H9 (cell line): ENCODE results near the gene ZNF768. TPM values are rescaled to one million over a fixed set of nuclear protein-coding genes. Genes with fewer than 3 reads are reported as not detected.

ENCODE experiments used
- DNase-seq: peaks from one replicate; pipeline ENCODE4 v3.0.0-alpha.2; 2017
- H2AFZ ChIP-seq: one replicate; pipeline ENCODE4 v1.6.1; 2013; ENCODE audit warnings: mild to moderate bottlenecking, low read length, control low read depth, moderate library complexity
- H2AK5ac ChIP-seq: 2 replicates; pipeline ENCODE4 v1.6.1; 2013; ENCODE audit warnings: low read length, control low read depth, mixed read lengths; ENCODE audit not compliant: insufficient read length
- H2BK120ac ChIP-seq: one replicate; pipeline ENCODE4 v1.6.1; 2013; ENCODE audit warnings: low read depth, mild to moderate bottlenecking, low read length, control low read depth, inconsistent platforms; ENCODE audit not compliant: poor library complexity, severe bottlenecking
- H2BK12ac ChIP-seq: 2 replicates; pipeline ENCODE4 v1.6.1; 2013; ENCODE audit warnings: low read length, control low read depth, mixed read lengths, low read depth; ENCODE audit not compliant: insufficient read length
- H2BK15ac ChIP-seq: 2 replicates; pipeline ENCODE4 v1.6.1; 2013; ENCODE audit warnings: low read depth, low read length, control low read depth
- H2BK20ac ChIP-seq: one replicate; pipeline ENCODE4 v1.6.1; 2013; ENCODE audit warnings: low read depth, mild to moderate bottlenecking, low read length, control low read depth, inconsistent platforms; ENCODE audit not compliant: poor library complexity, severe bottlenecking
- H2BK5ac ChIP-seq: 2 replicates; pipeline ENCODE4 v1.6.1; 2013; ENCODE audit warnings: low read length, control low read depth, mixed read lengths; ENCODE audit not compliant: insufficient read length
- H3K14ac ChIP-seq: 2 replicates; pipeline ENCODE4 v1.6.1; 2013; ENCODE audit warnings: low read length, control low read depth; ENCODE audit not compliant: insufficient read depth
- H3K18ac ChIP-seq: 2 replicates; pipeline ENCODE4 v1.6.1; 2013; ENCODE audit warnings: low read depth, mild to moderate bottlenecking, mixed read lengths, low read length, control low read depth; ENCODE audit not compliant: insufficient read length
- H3K23ac ChIP-seq: 2 replicates; pipeline ENCODE4 v1.6.1; 2013; ENCODE audit warnings: low read length, control low read depth, mixed read lengths, low read depth; ENCODE audit not compliant: insufficient read length
- H3K23me2 ChIP-seq: 2 replicates; pipeline ENCODE4 v1.6.1; 2013; ENCODE audit warnings: low read depth, mild to moderate bottlenecking, mixed read lengths, low read length, control low read depth; ENCODE audit not compliant: insufficient read length, poor library complexity, severe bottlenecking
- H3K27ac ChIP-seq: 2 replicates; pipeline ENCODE4 v1.5.1; 2013; ENCODE audit warnings: low read length, control low read depth, mixed read lengths, low read depth; ENCODE audit not compliant: insufficient read length
- H3K27me3 ChIP-seq: 2 replicates; pipeline ENCODE4 v1.6.1; 2013; ENCODE audit warnings: low read length, control low read depth, inconsistent platforms; ENCODE audit not compliant: insufficient read depth
- H3K4ac ChIP-seq: 2 replicates; pipeline ENCODE4 v1.6.1; 2013; ENCODE audit warnings: low read depth, mild to moderate bottlenecking, control low read depth, inconsistent platforms, low read length, moderate library complexity
- H3K4me1 ChIP-seq: 2 replicates; pipeline ENCODE4 v1.6.1; 2013; ENCODE audit warnings: low read length, control low read depth, inconsistent platforms; ENCODE audit not compliant: insufficient read depth
- H3K4me2 ChIP-seq: 2 replicates; pipeline ENCODE4 v1.6.1; 2013; ENCODE audit warnings: low read length, control low read depth, mixed read lengths; ENCODE audit not compliant: insufficient read length, insufficient read depth
- H3K56ac ChIP-seq: 2 replicates; pipeline ENCODE4 v1.6.1; 2013; ENCODE audit warnings: low read depth, mild to moderate bottlenecking, mixed read lengths, low read length, control low read depth; ENCODE audit not compliant: insufficient read length
- H3K79me1 ChIP-seq: 2 replicates; pipeline ENCODE4 v1.6.1; 2013; ENCODE audit warnings: low read depth, mild to moderate bottlenecking, moderate library complexity, low read length, control low read depth, inconsistent platforms; ENCODE audit not compliant: insufficient read depth, poor library complexity, severe bottlenecking
- H3K79me2 ChIP-seq: 2 replicates; pipeline ENCODE4 v1.6.1; 2013; ENCODE audit warnings: low read length, control low read depth, inconsistent platforms; ENCODE audit not compliant: insufficient read depth
- H3K9ac ChIP-seq: 2 replicates; pipeline ENCODE4 v1.6.1; 2013; ENCODE audit warnings: low read length, control low read depth, mixed read lengths; ENCODE audit not compliant: insufficient read length; ENCODE audit errors: extremely low read depth
- H3K9me3 ChIP-seq: one replicate; pipeline ENCODE4 v1.6.1; 2013; ENCODE audit warnings: low read depth, low read length, inconsistent platforms; ENCODE audit not compliant: control insufficient read depth
- H3T11ph ChIP-seq: one replicate; pipeline ENCODE4 v1.6.1; 2013; ENCODE audit warnings: mild to moderate bottlenecking, low read length, control low read depth, inconsistent platforms
- H4K20me1 ChIP-seq: one replicate; pipeline ENCODE4 v1.6.1; 2013; ENCODE audit not compliant: control insufficient read depth, insufficient read length, insufficient read depth
- H4K5ac ChIP-seq: 2 replicates; pipeline ENCODE4 v1.6.1; 2013; ENCODE audit warnings: low read depth, mild to moderate bottlenecking, mixed read lengths, low read length, control low read depth; ENCODE audit not compliant: insufficient read length
- H4K8ac ChIP-seq: replicated peaks from 2 replicates; pipeline ENCODE4 v1.6.1; 2013; ENCODE audit warnings: low read length, control low read depth, mixed read lengths, low read depth; ENCODE audit not compliant: insufficient read length
- H4K91ac ChIP-seq: 2 replicates; pipeline ENCODE4 v1.6.1; 2013; ENCODE audit warnings: low read depth, mild to moderate bottlenecking, moderate library complexity, mixed read lengths, low read length, control low read depth; ENCODE audit not compliant: insufficient read length
- H3K27ac Mint-ChIP-seq, 3 experiments: 2 replicates in 2 of 3; 3 replicates in 1 of 3; pipeline ENCODE4 v1.8.0; 2020 to 2021; ENCODE audit warnings: mixed read lengths in 3 of 3, mild to moderate bottlenecking in 1 of 3, moderate library complexity in 1 of 3
- H3K27me3 Mint-ChIP-seq: 2 replicates; pipeline ENCODE4 v1.8.0; 2021; ENCODE audit warnings: low read depth, mild to moderate bottlenecking, moderate library complexity, mixed read lengths
- H3K36me3 Mint-ChIP-seq, 3 experiments: 2 replicates in 2 of 3; 3 replicates in 1 of 3; pipeline ENCODE4 v1.8.0; 2020 to 2021; ENCODE audit warnings: low read depth in 3 of 3, mixed read lengths in 3 of 3; ENCODE audit not compliant: insufficient read depth in 1 of 3
- H3K4me1 Mint-ChIP-seq, 2 experiments: 2 replicates each; pipeline ENCODE4 v1.8.0; 2020; ENCODE audit warnings: mixed read lengths in 2 of 2
- H3K4me3 Mint-ChIP-seq, 2 experiments: 2 replicates in 1 of 2; 3 replicates in 1 of 2; pipeline ENCODE4 v1.8.0; 2020 to 2021; ENCODE audit warnings: mild to moderate bottlenecking in 2 of 2, mixed read lengths in 2 of 2, moderate library complexity in 1 of 2
- H3K9me3 Mint-ChIP-seq, 2 experiments: 2 replicates in 1 of 2; 3 replicates in 1 of 2; pipeline ENCODE4 v1.8.0; 2020; ENCODE audit warnings: mild to moderate bottlenecking in 2 of 2, mixed read lengths in 2 of 2, moderate library complexity in 1 of 2
- WGBS: extraction: QIAGEN DNeasy Blood & Tissue Kit; methylation state at CpG from one replicate; pipeline ENCODE4 v1.1.7; 2013; ENCODE audit warnings: missing lambda C conversion rate, low lambda C conversion rate, mixed read lengths; ENCODE audit not compliant: insufficient read length; ENCODE audit errors: extremely low coverage; 5-methylcytosine and 5-hydroxymethylcytosine counted together
- total RNA-seq: library from RNA; stranded (reverse); gene quantifications from 2 replicates; pipeline ENCODE4 v1.2.1, GENCODE V29; 2021
- TF ChIP-seq, protein P1 (sequence below): fragments of 200-600 bp; sonication (generic); conservative IDR thresholded peaks from 3 replicates; pipeline ENCODE4 v1.8.0; 2021; ENCODE audit warnings: antibody characterized with exemption, mild to moderate bottlenecking

Gene ZNF768
- total RNA-seq, 1 experiment from 2014 or later, result 40.0 TPM

- Mint-ChIP-seq H3K27me3 (peaks cover 10% of the 10 kb centered on the region), H3K4me3 (no peak overlapping the region), H3K4me1 (peaks cover 12 to 16% of the 10 kb centered on the region in 2 experiments), H3K9me3 (no peaks in the 10 kb centered on the region; a peak in 2 of 5 replicates), H3K36me3 (no peaks in the 10 kb centered on the region), H3K27ac (no peak overlapping the region)
- H2BK15ac ChIP-seq, result no peak overlapping the region
- no peak for DNase-seq
- no peaks in the 10 kb centered on the region for H3K27me3 ChIP-seq
- no peak overlapping the region for H3K18ac ChIP-seq
- no peak overlapping the region for H4K91ac ChIP-seq
- no peaks in the 10 kb centered on the region for H3K9me3 ChIP-seq
- no peak overlapping the region for H3K56ac ChIP-seq
- H3K4me1 ChIP-seq, result no peaks in the 10 kb centered on the region; the same call in 1 of the 2 replicates
- no peak overlapping the region for H3K4me2 ChIP-seq
- H3K79me1 ChIP-seq, result no peaks in the 10 kb centered on the region
- no peaks in the 10 kb centered on the region for H3K23me2 ChIP-seq
- no peak overlapping the region for H2BK120ac ChIP-seq
- H2AFZ ChIP-seq, result no peak overlapping the region
- H2AK5ac ChIP-seq, result no peak overlapping the region
- WGBS, result no CpG with 5 or more reads among the region's 7 CpGs
- no peak overlapping the region for H3K14ac ChIP-seq
- no peak overlapping the region for H3K4ac ChIP-seq
- H3K79me2 ChIP-seq, result no peaks in the 10 kb centered on the region
- no peak overlapping the region for H4K8ac ChIP-seq
- H3K27ac ChIP-seq, result no peak overlapping the region
- H3K23ac ChIP-seq, result no peak overlapping the region
- H2BK20ac ChIP-seq, result no peak overlapping the region
- H3K9ac ChIP-seq, result no peak overlapping the region
- no peak overlapping the region for H2BK12ac ChIP-seq
- TF ChIP-seq, protein P1, sequence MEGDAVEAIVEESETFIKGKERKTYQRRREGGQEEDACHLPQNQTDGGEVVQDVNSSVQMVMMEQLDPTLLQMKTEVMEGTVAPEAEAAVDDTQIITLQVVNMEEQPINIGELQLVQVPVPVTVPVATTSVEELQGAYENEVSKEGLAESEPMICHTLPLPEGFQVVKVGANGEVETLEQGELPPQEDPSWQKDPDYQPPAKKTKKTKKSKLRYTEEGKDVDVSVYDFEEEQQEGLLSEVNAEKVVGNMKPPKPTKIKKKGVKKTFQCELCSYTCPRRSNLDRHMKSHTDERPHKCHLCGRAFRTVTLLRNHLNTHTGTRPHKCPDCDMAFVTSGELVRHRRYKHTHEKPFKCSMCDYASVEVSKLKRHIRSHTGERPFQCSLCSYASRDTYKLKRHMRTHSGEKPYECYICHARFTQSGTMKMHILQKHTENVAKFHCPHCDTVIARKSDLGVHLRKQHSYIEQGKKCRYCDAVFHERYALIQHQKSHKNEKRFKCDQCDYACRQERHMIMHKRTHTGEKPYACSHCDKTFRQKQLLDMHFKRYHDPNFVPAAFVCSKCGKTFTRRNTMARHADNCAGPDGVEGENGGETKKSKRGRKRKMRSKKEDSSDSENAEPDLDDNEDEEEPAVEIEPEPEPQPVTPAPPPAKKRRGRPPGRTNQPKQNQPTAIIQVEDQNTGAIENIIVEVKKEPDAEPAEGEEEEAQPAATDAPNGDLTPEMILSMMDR, result no peak
- no peaks in the 10 kb centered on the region for H4K20me1 ChIP-seq
- H2BK5ac ChIP-seq, result no peak overlapping the region
- no peak overlapping the region for H3T11ph ChIP-seq
- H4K5ac ChIP-seq, result no peak overlapping the region
Observed at GRCh38 chr16:30485818-30486436, 40.4 kb downstream of the ZNF768 start.
